Endothelial cell of hepatic sinusoid (primary cell): ENCODE measurements around the gene EXD3.
"Not testable (repeated sequence)": the region's sequence is repeated elsewhere in the genome, so short reads cannot be mapped to it uniquely, and the experiment has no call there.

Experiments
- in situ Hi-C: cut with HindIII; loops from 2 replicates; pipeline ENCODE4 v1.10.0; 2017; ENCODE audit warnings: low sequenced_read_pairs

Gene EXD3

GRCh38 chr9:137266585-137267453 is 156.1 kb downstream of the EXD3 start:
- in situ Hi-C loops: loop anchor here (5.0 kb wide), 1 partner anchor 95 kb away; the partner anchor contains the start of genes LRRC26 and TMEM210

- in situ Hi-C loops: loop anchor here (5.0 kb wide), 1 partner anchor 94 kb away; the partner anchor contains the start of genes LRRC26 and TMEM210
Measured at GRCh38 chr9:137266162-137266527, 156.8 kb downstream of the EXD3 start.

GRCh38 chr9:137265496-137266161 is 157.3 kb downstream of the EXD3 start:
- in situ Hi-C loops: loop anchor here (5.0 kb wide), 1 partner anchor 93 kb away; the partner anchor contains the start of genes LRRC26 and TMEM210

- in situ Hi-C loops: no loop called here
Measured at GRCh38 chr9:137264067-137264466, 158.9 kb downstream of the EXD3 start.

GRCh38 chr9:137263506-137263905 is 159.5 kb downstream of the EXD3 start:
- in situ Hi-C loops: no loop called here

GRCh38 chr9:137262909-137263285 is 160.1 kb downstream of the EXD3 start:
- in situ Hi-C loops: no loop called here

- in situ Hi-C loops: not testable (repeated sequence)
Measured at GRCh38 chr9:137262173-137262908, 160.6 kb downstream of the EXD3 start.
